ENCODE data around the gene CFAP90. TPM values are rescaled to one million over a fixed set of nuclear protein-coding genes. Genes with fewer than 3 reads are reported as not detected.

The CFAP90 gene
- total RNA-seq, 1 donor from 2014 or later, result not detected

DNA sequence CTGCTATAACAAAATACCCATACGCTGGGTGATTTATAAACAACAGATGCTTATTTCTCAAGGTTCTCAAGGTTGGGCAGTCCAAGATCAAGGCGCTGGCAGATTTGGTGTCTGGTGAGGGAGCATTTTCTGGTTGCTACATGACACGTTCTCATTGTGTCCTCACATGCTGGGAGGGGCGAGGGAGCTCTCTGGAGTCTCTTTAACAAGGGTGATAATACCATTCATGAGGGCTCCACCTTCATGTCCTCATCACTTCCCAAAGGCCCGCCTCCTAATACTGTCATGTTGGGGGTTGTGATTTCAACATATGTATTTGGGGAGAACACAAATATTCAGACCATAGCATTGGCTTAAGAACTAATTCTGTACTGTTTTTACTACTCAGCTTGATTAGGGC, 4.6 kb downstream of the CFAP90 start:
- Histone ChIP-seq H2AFZ (replicated peaks) (no peak overlapping the region), H3K27me3 (peaks cover 22% of the 10 kb centered on the region), H3K4me1 (peaks cover 12% of the 10 kb centered on the region), H3K79me2 (ENCODE audit: low read depth) (no peaks in the 10 kb centered on the region), H4K20me1 (ENCODE audit: low read depth) (no peaks in the 10 kb centered on the region), H3K27ac (no peak overlapping the region), H3F3A (ENCODE audit: low read depth) (peaks cover 14% of the 10 kb centered on the region), H3K4me3 (no peak overlapping the region), H3K36me3 (no peaks in the 10 kb centered on the region), H3K9me3 (ENCODE audit: low read depth) (no peaks in the 10 kb centered on the region), H3K4me2 (no peak overlapping the region), H3K9ac (no peak overlapping the region)
- H3K4me3 Mint-ChIP-seq, result no peak overlapping the region
- H3K36me3 Mint-ChIP-seq, result no peaks in the 10 kb centered on the region
- H3K27ac Mint-ChIP-seq, result no peak overlapping the region
- H3K9me3 Mint-ChIP-seq, result no peaks in the 10 kb centered on the region
- peaks cover 3% of the 10 kb centered on the region for H3K27me3 Mint-ChIP-seq (ENCODE audit: insufficient read depth, low read depth)
- DNase-seq (ENCODE audit: low spot score), result no peak
- TF ChIP-seq, protein P1, sequence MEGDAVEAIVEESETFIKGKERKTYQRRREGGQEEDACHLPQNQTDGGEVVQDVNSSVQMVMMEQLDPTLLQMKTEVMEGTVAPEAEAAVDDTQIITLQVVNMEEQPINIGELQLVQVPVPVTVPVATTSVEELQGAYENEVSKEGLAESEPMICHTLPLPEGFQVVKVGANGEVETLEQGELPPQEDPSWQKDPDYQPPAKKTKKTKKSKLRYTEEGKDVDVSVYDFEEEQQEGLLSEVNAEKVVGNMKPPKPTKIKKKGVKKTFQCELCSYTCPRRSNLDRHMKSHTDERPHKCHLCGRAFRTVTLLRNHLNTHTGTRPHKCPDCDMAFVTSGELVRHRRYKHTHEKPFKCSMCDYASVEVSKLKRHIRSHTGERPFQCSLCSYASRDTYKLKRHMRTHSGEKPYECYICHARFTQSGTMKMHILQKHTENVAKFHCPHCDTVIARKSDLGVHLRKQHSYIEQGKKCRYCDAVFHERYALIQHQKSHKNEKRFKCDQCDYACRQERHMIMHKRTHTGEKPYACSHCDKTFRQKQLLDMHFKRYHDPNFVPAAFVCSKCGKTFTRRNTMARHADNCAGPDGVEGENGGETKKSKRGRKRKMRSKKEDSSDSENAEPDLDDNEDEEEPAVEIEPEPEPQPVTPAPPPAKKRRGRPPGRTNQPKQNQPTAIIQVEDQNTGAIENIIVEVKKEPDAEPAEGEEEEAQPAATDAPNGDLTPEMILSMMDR (IDR thresholded peaks at IDR 0.05), result no peak
- TF ChIP-seq EZH2 (IDR thresholded peaks at IDR 0.05), result no peak
- no peak for TF ChIP-seq EZH2phosphoT487 (IDR thresholded peaks at IDR 0.05)
- H3K4me1 Mint-ChIP-seq, result peaks cover 16% of the 10 kb centered on the region

DNA sequence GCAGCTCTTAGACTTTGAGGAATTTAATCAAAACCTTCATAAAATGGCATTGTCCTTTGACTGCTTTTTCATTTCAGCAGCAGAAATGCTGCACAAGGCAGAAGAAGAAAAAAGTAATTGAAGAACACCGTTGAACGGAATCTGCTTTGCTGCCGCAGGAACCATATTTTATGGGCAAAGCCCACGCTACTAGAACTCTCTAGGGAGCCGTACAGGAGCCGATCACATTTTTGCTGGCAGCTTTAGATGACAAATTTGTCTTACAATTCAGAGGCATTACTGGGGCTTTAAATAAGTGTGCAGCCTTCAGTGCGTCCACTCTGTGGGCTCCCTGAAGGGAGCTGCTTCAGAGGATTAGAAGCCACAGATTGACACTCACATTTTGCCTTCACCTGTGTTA, 5.4 kb downstream of the CFAP90 start:
- no peak overlapping the region for H2AFZ ChIP-seq (replicated peaks)
- no peak for TF ChIP-seq EZH2phosphoT487 (IDR thresholded peaks at IDR 0.05)
- TF ChIP-seq, protein P1 (IDR thresholded peaks at IDR 0.05), result no peak
- no peak for TF ChIP-seq EZH2 (IDR thresholded peaks at IDR 0.05)
- H3K9me3 Mint-ChIP-seq, result peaks cover 5% of the 10 kb centered on the region
- peaks cover 12% of the 10 kb centered on the region for H3K4me1 ChIP-seq
- peaks cover 22% of the 10 kb centered on the region for H3K27me3 ChIP-seq
- H3K27ac Mint-ChIP-seq, result no peak overlapping the region
- H3K9ac ChIP-seq, result no peak overlapping the region
- H4K20me1 ChIP-seq (ENCODE audit: low read depth), result no peaks in the 10 kb centered on the region
- H3K27me3 Mint-ChIP-seq (ENCODE audit: insufficient read depth, low read depth), result peaks cover 4% of the 10 kb centered on the region
- peaks cover 14% of the 10 kb centered on the region for H3K4me1 Mint-ChIP-seq
- H3K4me3 Mint-ChIP-seq, result no peak overlapping the region
- H3K9me3 ChIP-seq (ENCODE audit: low read depth), result no peaks in the 10 kb centered on the region
- no peak overlapping the region for H3K4me2 ChIP-seq
- H3F3A ChIP-seq (ENCODE audit: low read depth), result peaks cover 6% of the 10 kb centered on the region
- H3K36me3 ChIP-seq, result no peaks in the 10 kb centered on the region
- H3K79me2 ChIP-seq (ENCODE audit: low read depth), result no peaks in the 10 kb centered on the region
- H3K4me3 ChIP-seq, result no peak overlapping the region
- no peak for DNase-seq (ENCODE audit: low spot score)
- H3K36me3 Mint-ChIP-seq, result no peaks in the 10 kb centered on the region
- H3K27ac ChIP-seq, result no peak overlapping the region

DNA sequence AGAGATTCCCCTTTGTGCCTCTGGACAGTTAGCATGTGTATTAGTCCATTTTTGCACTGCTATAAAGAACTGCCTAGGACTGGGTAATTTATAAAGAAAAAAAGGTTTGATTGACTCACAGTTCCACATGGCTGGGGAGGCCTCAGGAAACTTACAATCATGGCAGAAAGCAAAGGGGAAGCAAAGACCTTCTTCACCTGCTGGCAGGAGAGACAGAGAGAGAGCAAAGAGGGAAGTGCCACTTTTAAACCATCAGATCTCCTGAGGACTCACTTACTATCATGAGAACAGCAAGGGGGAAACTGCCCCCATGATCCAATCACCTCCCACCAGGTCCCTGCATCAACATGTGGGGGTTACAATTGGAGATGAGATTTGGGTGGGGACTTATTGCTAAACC, 6.0 kb downstream of the CFAP90 start:
- Mint-ChIP-seq H3K4me3 (no peak overlapping the region), H3K27ac (no peak overlapping the region), H3K27me3 (ENCODE audit: insufficient read depth, low read depth) (peaks cover 4% of the 10 kb centered on the region), H3K9me3 (peaks cover 5% of the 10 kb centered on the region), H3K4me1 (peaks cover 14% of the 10 kb centered on the region), H3K36me3 (no peaks in the 10 kb centered on the region)
- TF ChIP-seq, protein P1 (IDR thresholded peaks at IDR 0.05), result no peak
- TF ChIP-seq EZH2 (IDR thresholded peaks at IDR 0.05) (no peak), EZH2phosphoT487 (IDR thresholded peaks at IDR 0.05) (no peak)
- Histone ChIP-seq H3K36me3 (no peaks in the 10 kb centered on the region), H3K4me2 (no peak overlapping the region), H3K27me3 (peaks cover 22% of the 10 kb centered on the region), H3K9ac (no peak overlapping the region), H3K27ac (no peak overlapping the region), H3K4me1 (peaks cover 12% of the 10 kb centered on the region), H3F3A (ENCODE audit: low read depth) (peaks cover 6% of the 10 kb centered on the region), H2AFZ (replicated peaks) (no peak overlapping the region), H3K4me3 (no peak overlapping the region), H3K79me2 (ENCODE audit: low read depth) (no peaks in the 10 kb centered on the region), H4K20me1 (ENCODE audit: low read depth) (no peaks in the 10 kb centered on the region), H3K9me3 (ENCODE audit: low read depth) (no peaks in the 10 kb centered on the region)
- no peak for DNase-seq (ENCODE audit: low spot score)

Measured in neural progenitor cell (in vitro differentiated cells).